Measurements from ENCODE around the gene DMRT2. TPM values are rescaled to one million over a fixed set of nuclear protein-coding genes. Genes with fewer than 3 reads are reported as not detected.

The DMRT2 gene
- total and polyA plus RNA-seq, 2 of the 8 experiments (the other 6 are each of a cell fraction or from before 2014, with no cell fraction given), result 0.29 to 0.93 TPM

GRCh38 chr9:1101846-1102641 is 51.9 kb downstream of the DMRT2 start (continued):
- TF ChIP-seq GTF2F1 (IDR thresholded peaks at IDR 0.05; ENCODE audit: borderline replicate concordance, low read depth, low read length) (no peak), TAF1 (IDR thresholded peaks at IDR 0.05; ENCODE audit: low read depth, low read length) (no peak), SRF (IDR thresholded peaks at IDR 0.05; ENCODE audit: low read depth, low read length) (no peak), SP1 (IDR thresholded peaks at IDR 0.05; ENCODE audit: low read depth, low read length) (no peak)
- TF ChIP-seq, protein P1, sequence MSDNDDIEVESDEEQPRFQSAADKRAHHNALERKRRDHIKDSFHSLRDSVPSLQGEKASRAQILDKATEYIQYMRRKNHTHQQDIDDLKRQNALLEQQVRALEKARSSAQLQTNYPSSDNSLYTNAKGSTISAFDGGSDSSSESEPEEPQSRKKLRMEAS (IDR thresholded peaks at IDR 0.05), result no peak

Measured in H1 (cell line).